Tibial nerve (tissue), 4 donors: ENCODE results near the gene NPIPB5. TPM values are rescaled to one million over a fixed set of nuclear protein-coding genes. Genes with fewer than 3 reads are reported as not detected.
"Not testable (repeated sequence)": the region's sequence is repeated elsewhere in the genome, so short reads cannot be mapped to it uniquely, and the experiment has no call there.

ENCODE experiments used
- DNase-seq, 2 donors: peaks; one replicate each; pipeline ENCODE4 v3.0.0-alpha.2; 2019; ENCODE audit warnings: low spot score in 2 of 2
- H3K27ac ChIP-seq, 4 donors: fragments of 200-600 bp; sonication (generic) in 3 of 4; one replicate each; pipeline ENCODE4 v1.5.1; 2017 to 2019; ENCODE audit warnings: mild to moderate bottlenecking in 1 of 4
- H3K27me3 ChIP-seq, 2 donors: fragments of 200-600 bp; sonication (generic) in 1 of 2; one replicate each; pipeline versions ENCODE4 v1.5.1 to v1.6.0; 2017 to 2019
- H3K36me3 ChIP-seq, 3 donors: fragments of 200-600 bp; sonication (generic); one replicate each; pipeline ENCODE4 v1.5.1; 2018 to 2019
- H3K4me1 ChIP-seq, 4 donors: fragments of 200-600 bp; sonication (generic) in 3 of 4; one replicate each; pipeline ENCODE4 v1.5.1; 2017 to 2019
- H3K4me3 ChIP-seq, 4 donors: fragments of 200-600 bp; sonication (generic) in 3 of 4; one replicate each; pipeline ENCODE4 v1.5.1; 2017 to 2019; ENCODE audit warnings: mild to moderate bottlenecking in 1 of 4, moderate library complexity in 1 of 4
- H3K9me3 ChIP-seq, 4 donors: fragments of 200-600 bp; sonication (generic) in 3 of 4; one replicate each; pipeline ENCODE4 v1.5.1; 2017 to 2019
- WGBS, 2 donors: methylation state at CpG; one replicate each; pipeline ENCODE4 v1.1.5; 2018; 5-methylcytosine and 5-hydroxymethylcytosine counted together
- small RNA-seq: library from RNA; depleted of rRNA; stranded (forward); fragments of <200 nt; gene quantifications from one replicate; pipeline ENCODE3, GENCODE V24; 2016
- total RNA-seq, 4 donors: library from RNA; depleted of rRNA; stranded (reverse); fragments of >200 nt; gene quantifications; one replicate each; pipeline ENCODE4 v1.1.0, GENCODE V29; 2016

The NPIPB5 gene
- total RNA-seq, result 100 to 1,000 TPM; 212 to 555 (median 367) TPM

DNA sequence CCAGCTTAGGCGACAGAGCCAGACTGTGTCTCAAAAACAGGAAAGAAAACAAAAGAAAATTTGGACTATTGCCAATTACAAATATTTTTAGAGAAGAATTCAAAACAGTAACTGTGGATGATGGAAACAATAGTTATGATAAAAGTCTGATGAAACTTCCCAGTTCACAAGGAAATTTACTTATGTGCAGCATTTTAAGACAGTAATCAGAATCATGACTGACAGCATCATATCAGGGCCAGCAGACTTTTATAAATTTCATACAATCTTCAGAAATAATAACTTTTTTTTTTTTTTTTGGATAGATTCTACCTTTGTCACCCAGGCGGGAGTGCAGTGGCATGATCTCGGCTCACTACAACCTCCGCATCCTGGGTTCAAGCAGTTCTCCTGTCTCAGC, at the start of gene NPIPB5:
TSS of gene NPIPB5 (plus strand) at position 301 of the 400 bp plus-strand sequence. CDS start 2,911 bp downstream, outside the sequence.
- H3K27ac ChIP-seq, DNase-seq, H3K27me3 ChIP-seq, H3K4me3 ChIP-seq, H3K4me1 ChIP-seq, H3K9me3 ChIP-seq, H3K36me3 ChIP-seq: not testable (repeated sequence)
- no CpG with 5 or more reads among the region's 4 CpGs for WGBS, 2 donors

- H3K27ac ChIP-seq, result not testable (repeated sequence)
- 79% methylated on average over 4 of the region's 6 CpGs for WGBS, 2 donors
- peak in 1 of 2 donors; percentile 3 for DNase-seq
Measured at GRCh38 chr16:22468846-22469245, 41.8 kb upstream of the NPIPB5 start.

GRCh38 chr16:22537996-22538395, 27.3 kb downstream of the NPIPB5 start:
- H3K27ac ChIP-seq, H3K9me3 ChIP-seq, H3K4me3 ChIP-seq, DNase-seq, H3K27me3 ChIP-seq, H3K36me3 ChIP-seq, H3K4me1 ChIP-seq: not testable (repeated sequence)
- 72 to 92% methylated on average over 4 of the region's 4 CpGs for WGBS, 2 donors

More at GRCh38 chr16:22468846-22469245, 41.8 kb upstream of the NPIPB5 start:
- H3K36me3 ChIP-seq, H3K27me3 ChIP-seq, H3K4me1 ChIP-seq, H3K4me3 ChIP-seq, H3K9me3 ChIP-seq: not testable (repeated sequence)

- not testable (repeated sequence) for H3K4me3 ChIP-seq, H3K27ac ChIP-seq, H3K36me3 ChIP-seq, H3K4me1 ChIP-seq, H3K9me3 ChIP-seq, H3K27me3 ChIP-seq, DNase-seq
- 61 to 63% methylated on average over 2 of the region's 2 CpGs for WGBS, 2 donors
Measured at GRCh38 chr16:22544809-22545208, 34.1 kb downstream of the NPIPB5 start.

DNA sequence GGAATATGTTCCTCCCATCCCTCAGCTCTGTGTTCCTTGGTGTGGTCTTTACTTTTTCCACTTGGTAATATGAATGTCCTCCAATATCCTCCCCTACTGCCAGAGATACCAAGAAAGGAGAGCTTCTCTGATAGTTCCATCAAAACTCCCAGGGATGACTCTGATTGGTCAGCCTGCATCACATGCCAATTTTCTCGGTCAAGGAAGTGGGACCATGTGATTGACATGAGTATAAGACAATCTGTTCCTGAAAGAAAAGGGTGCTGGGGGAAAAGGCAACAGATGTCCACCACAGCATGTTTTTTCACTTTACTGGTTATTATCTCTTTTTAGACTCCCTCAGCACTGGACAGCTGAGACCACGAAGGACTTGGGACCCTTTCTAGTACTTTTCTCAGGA, 35.9 kb downstream of the NPIPB5 start:
- not testable (repeated sequence) for H3K27ac ChIP-seq, H3K4me1 ChIP-seq, H3K36me3 ChIP-seq, DNase-seq, H3K27me3 ChIP-seq, H3K9me3 ChIP-seq, H3K4me3 ChIP-seq
- WGBS, 2 donors, result 83 to 84% methylated on average over 2 of the region's 2 CpGs

DNA sequence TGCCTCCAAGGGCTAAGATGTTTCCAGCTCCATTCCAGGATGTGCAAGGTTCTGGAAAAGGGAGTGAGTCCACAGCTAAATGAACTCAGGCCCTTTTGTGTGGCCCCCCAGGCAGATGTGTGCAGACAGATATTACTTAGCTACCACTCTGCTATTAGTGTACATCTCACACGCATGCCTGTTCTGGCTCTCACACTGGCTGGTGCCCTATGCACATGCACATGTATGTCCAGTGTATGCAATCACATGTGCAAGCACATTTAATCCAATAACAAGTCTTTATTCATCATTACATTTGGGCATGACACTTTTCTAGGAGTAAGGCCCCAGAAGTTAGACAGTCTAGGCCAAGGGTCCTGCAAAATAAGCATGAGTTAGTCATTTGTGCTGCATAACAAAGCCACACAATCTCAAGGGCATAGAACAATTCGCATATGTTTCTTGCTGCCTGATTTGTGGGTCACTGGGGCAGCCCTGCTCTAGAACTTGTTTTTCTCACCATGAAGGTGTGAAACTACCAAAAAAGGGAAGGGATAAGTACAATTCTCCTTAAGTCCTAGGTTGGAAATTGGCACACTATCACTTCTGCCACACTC, 36.6 kb downstream of the NPIPB5 start:
- not testable (repeated sequence) for DNase-seq, H3K4me1 ChIP-seq, H3K27ac ChIP-seq, H3K27me3 ChIP-seq, H3K4me3 ChIP-seq, H3K9me3 ChIP-seq, H3K36me3 ChIP-seq
- 90 to 96% methylated on average over 2 of the region's 2 CpGs for WGBS, 2 donors

DNA sequence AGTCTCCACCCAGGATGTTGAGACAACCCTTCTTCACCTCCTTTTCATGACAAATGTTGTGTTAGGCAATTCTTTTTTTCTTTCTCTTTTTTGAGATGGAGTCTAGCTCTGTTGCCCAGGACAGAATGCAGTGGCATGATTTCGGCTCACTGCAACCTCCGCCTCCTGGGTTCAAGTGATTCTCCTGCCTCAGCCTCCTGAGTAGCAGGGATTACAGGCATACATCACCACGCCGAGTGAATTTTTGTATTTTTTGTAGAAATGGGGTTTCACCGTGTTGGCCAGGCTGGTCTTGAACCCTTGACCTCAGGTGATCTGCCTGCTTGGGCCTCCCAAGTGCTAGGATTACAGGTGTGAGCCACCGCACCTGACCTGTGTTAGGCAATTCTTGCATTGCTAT, 39.2 kb downstream of the NPIPB5 start:
- DNase-seq, H3K27ac ChIP-seq, H3K4me3 ChIP-seq, H3K27me3 ChIP-seq, H3K4me1 ChIP-seq, H3K36me3 ChIP-seq, H3K9me3 ChIP-seq: not testable (repeated sequence)
- 86 to 98% methylated on average over 6 of the region's 6 CpGs for WGBS, 2 donors

- not testable (repeated sequence) for H3K4me3 ChIP-seq, H3K36me3 ChIP-seq, H3K4me1 ChIP-seq, H3K27me3 ChIP-seq, H3K27ac ChIP-seq, H3K9me3 ChIP-seq, DNase-seq
- 82 to 84% methylated on average over 10 of the region's 10 CpGs for WGBS, 2 donors
Measured at GRCh38 chr16:22551143-22551542, 40.5 kb downstream of the NPIPB5 start.

- H3K4me1 ChIP-seq, H3K9me3 ChIP-seq, H3K36me3 ChIP-seq, DNase-seq, H3K27ac ChIP-seq, H3K27me3 ChIP-seq, H3K4me3 ChIP-seq: not testable (repeated sequence)
- 79 to 87% methylated on average over 5 of the region's 5 CpGs for WGBS, 2 donors
Measured at GRCh38 chr16:22551651-22552050, 41.0 kb downstream of the NPIPB5 start.

DNA sequence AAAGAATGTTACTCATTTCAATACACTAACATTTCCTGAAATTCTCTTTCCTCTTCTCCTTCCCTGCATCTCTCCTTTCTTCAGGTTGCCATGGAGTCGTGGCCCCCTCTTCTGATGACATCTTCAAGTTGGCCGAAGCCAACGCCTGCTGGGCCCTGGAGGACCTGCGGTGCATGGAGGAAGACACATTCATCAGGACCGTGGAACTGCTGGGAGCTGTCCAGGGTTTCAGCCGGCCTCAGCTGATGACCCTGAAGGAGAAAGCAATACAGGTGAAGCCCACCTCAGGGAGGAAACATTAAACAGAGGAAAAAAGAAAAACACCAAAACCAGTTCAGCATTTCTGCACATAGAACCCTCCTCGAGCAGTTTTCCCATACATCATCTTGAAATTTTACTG, 46.1 kb downstream of the NPIPB5 start:
- not testable (repeated sequence) for H3K36me3 ChIP-seq, H3K4me3 ChIP-seq, H3K27me3 ChIP-seq, H3K4me1 ChIP-seq, H3K27ac ChIP-seq, DNase-seq, H3K9me3 ChIP-seq
- no CpG with 5 or more reads among the region's 7 CpGs for WGBS, 2 donors

Small RNA genes lying within 50 kb of the gene (small RNA-seq; reads per million reads assigned to genes)
- gene AC106788.1, result not detected

Other genes with a start within 250 kb of the NPIPB5 start
- gene POLR3E, start 213.5 kb upstream of the NPIPB5 start, total RNA-seq, result 100 to 1,000 TPM in 1 of 4 donors, 10 to 100 TPM in 3; 48.1 to 102 (median 67.0) TPM
- 10 to 100 TPM; 16.4 to 25.1 (median 18.7) TPM for gene CDR2, start 136.3 kb upstream of the NPIPB5 start, total RNA-seq